Vagina (tissue), 2 donors: ENCODE data around the gene PRG3. TPM values are rescaled to one million over a fixed set of nuclear protein-coding genes. Genes with fewer than 3 reads are reported as not detected.

Experiments used
- DNase-seq, 2 donors: peaks; one replicate each; pipeline ENCODE4 v3.0.0-alpha.2; 2017; ENCODE audit errors: extremely low spot score in 2 of 2
- H3K27ac ChIP-seq: fragments of 200-600 bp; sonication (generic); one replicate; pipeline ENCODE4 v1.5.1; 2019
- H3K27me3 ChIP-seq: fragments of 200-600 bp; sonication (generic); one replicate; pipeline ENCODE4 v1.5.1; 2019
- H3K36me3 ChIP-seq, 2 donors: fragments of 200-600 bp; sonication (generic); one replicate each; pipeline ENCODE4 v1.5.1; 2017 to 2019
- H3K4me1 ChIP-seq: fragments of 200-600 bp; sonication (generic); one replicate; pipeline ENCODE4 v1.5.1; 2019
- H3K4me3 ChIP-seq, 2 donors: fragments of 200-600 bp; sonication (generic); 1 replicate in 1 of 2; 2 replicates in 1 of 2; pipeline ENCODE4 v1.5.1; 2016 to 2019
- H3K9me3 ChIP-seq: fragments of 200-600 bp; sonication (generic); one replicate; pipeline ENCODE4 v1.5.1; 2019
- POLR2A ChIP-seq, 2 donors: fragments of 450-650 bp; IDR thresholded peaks; one replicate each; pipeline ENCODE4 v1.6.1; 2017; ENCODE audit warnings: antibody characterized with exemption in 2 of 2, mild to moderate bottlenecking in 2 of 2, moderate library complexity in 2 of 2
- POLR2AphosphoS5 ChIP-seq, 2 donors: sonication (generic); formaldehyde crosslinking; IDR thresholded peaks; one replicate each; pipeline ENCODE4 v1.9.0; 2017; ENCODE audit warnings: antibody characterized with exemption in 2 of 2, mild to moderate bottlenecking in 2 of 2, low read depth in 1 of 2; ENCODE audit not compliant: insufficient read depth in 1 of 2
- intact Hi-C: fragments of 100-400 bp; cut with DNase I; formaldehyde crosslinking; loops from one replicate; pipeline ENCODE4 v1.15.1; 2023
- total RNA-seq: library from RNA; depleted of rRNA; stranded (reverse); fragments of >200 nt; gene quantifications from one replicate; pipeline ENCODE4 v1.2.3, GENCODE V29; 2016
- TF ChIP-seq, protein P1 (sequence below), 3 experiments: fragments of 450-650 bp in 2 of 3; fragments of 200-600 bp in 1 of 3; sonication (generic) in 1 of 3; IDR thresholded peaks; one replicate each; pipeline ENCODE4 v1.5.1; 2017 to 2019; ENCODE audit warnings: antibody characterized with exemption in 3 of 3, mild to moderate bottlenecking in 2 of 3, moderate library complexity in 2 of 3

The PRG3 gene
- total RNA-seq, 1 donor from 2014 or later = not detected

DNA sequence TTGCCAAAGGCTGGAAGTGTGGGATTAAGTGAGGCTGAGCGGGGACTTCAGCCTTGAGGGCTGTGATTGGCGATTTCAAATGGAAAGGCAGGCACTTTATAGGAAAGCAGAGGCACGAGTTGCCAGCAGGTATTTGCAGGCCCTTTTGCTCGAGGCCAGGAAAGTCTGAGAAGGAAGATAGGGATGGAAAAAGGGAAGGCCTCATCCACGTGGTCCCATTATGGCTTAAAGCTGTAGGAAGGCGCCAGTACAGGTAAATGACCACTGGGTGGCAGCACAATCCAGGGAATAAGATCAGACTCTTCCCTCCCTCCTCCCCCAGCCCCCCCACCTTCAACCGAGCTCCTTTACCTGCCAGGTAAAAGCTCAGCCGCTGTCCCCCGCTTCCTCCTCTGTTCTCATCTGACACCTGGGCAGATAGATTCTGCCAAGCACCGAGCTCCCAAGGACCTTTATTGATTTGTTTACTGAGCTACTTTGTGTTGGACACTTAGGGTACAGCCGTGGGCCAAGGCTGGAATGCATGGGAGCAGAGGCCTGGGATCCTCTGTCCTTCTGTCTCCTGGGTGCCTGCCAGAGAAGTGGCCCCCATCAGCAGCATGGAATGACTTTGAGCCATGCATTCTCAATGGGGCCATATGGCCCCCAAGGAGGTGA lies 35.3 kb downstream of the PRG3 start:
- intact Hi-C loops = loop anchor here (10.0 kb wide), 2 partner anchors 149 to 179 kb away; no protein-coding TSS in a partner anchor
- Histone ChIP-seq H3K27ac (no peak overlapping the region), H3K27me3 (no peaks in the 10 kb centered on the region), H3K36me3 (no peaks in the 10 kb centered on the region), H3K9me3 (no peaks in the 10 kb centered on the region), H3K4me1 (peaks cover 7% of the 10 kb centered on the region), H3K4me3 (no peak overlapping the region)
- DNase-seq = no peak
- TF ChIP-seq, protein P1, sequence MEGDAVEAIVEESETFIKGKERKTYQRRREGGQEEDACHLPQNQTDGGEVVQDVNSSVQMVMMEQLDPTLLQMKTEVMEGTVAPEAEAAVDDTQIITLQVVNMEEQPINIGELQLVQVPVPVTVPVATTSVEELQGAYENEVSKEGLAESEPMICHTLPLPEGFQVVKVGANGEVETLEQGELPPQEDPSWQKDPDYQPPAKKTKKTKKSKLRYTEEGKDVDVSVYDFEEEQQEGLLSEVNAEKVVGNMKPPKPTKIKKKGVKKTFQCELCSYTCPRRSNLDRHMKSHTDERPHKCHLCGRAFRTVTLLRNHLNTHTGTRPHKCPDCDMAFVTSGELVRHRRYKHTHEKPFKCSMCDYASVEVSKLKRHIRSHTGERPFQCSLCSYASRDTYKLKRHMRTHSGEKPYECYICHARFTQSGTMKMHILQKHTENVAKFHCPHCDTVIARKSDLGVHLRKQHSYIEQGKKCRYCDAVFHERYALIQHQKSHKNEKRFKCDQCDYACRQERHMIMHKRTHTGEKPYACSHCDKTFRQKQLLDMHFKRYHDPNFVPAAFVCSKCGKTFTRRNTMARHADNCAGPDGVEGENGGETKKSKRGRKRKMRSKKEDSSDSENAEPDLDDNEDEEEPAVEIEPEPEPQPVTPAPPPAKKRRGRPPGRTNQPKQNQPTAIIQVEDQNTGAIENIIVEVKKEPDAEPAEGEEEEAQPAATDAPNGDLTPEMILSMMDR (IDR thresholded peaks at IDR 0.05) = peak; percentile 23 to 67 (median 54)
- TF ChIP-seq POLR2AphosphoS5 (IDR thresholded peaks at IDR 0.05; ENCODE audit: insufficient read depth in 1 of 2, low read depth in 1 of 2) = no peak

DNA sequence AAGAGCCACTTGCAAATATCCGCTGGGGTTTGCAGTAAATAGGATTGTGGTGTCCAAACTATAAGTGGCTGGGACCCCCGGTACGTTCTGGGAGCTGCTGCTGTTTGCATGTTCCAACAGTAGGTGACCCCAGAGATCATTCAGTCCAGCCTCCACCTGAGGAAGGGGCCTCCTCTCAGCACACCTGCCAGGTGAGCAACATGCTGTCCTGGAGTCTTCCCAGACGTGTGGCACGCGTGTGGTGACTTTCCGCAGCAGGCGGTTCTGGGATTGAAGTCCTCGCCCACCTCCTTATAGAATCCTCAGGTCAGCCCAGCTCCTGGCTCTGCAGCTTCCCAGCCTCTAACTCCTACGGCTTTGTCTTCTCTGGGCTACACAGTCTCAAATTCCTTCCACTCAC lies 36.1 kb downstream of the PRG3 start:
- H3K4me1 ChIP-seq = peaks cover 6% of the 10 kb centered on the region
- no peak overlapping the region for H3K4me3 ChIP-seq
- no peaks in the 10 kb centered on the region for H3K27me3 ChIP-seq
- no peaks in the 10 kb centered on the region for H3K36me3 ChIP-seq
- no peak for DNase-seq
- H3K9me3 ChIP-seq = no peaks in the 10 kb centered on the region
- no peak overlapping the region for H3K27ac ChIP-seq
- intact Hi-C loops = loop anchor here (10.0 kb wide), 2 partner anchors 150 to 180 kb away; no protein-coding TSS in a partner anchor
- TF ChIP-seq, protein P1 (IDR thresholded peaks at IDR 0.05) = no peak
- TF ChIP-seq POLR2AphosphoS5 (IDR thresholded peaks at IDR 0.05; ENCODE audit: insufficient read depth in 1 of 2, low read depth in 1 of 2) (no peak), POLR2A (IDR thresholded peaks at IDR 0.05) (no peak)

DNA sequence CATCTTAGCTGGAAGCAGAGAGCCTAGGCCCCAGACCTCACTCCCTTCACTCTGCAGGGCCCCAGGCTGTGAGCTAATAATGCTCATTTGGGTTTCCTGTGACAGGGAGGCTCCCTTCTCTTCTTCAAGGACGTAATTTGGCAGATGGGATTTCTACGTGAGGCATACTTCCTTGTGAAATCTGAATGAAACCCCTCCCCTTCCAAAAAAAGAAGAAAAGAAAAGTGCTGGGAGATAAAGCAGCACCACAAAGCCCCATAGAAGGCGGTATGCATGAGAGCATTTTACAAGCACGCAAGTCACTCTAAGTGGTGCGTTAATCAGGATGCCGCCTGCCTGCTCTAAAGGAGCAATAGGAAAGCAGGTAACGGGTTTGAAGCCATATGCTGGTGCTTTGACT lies 37.1 kb downstream of the PRG3 start:
- Histone ChIP-seq H3K4me1 (no peaks in the 10 kb centered on the region), H3K9me3 (no peaks in the 10 kb centered on the region), H3K27me3 (no peaks in the 10 kb centered on the region), H3K27ac (no peak overlapping the region), H3K4me3 (no peak overlapping the region), H3K36me3 (no peaks in the 10 kb centered on the region)
- intact Hi-C loops = loop anchor here (10.0 kb wide), 2 partner anchors 151 to 181 kb away; no protein-coding TSS in a partner anchor
- no peak for TF ChIP-seq POLR2A (IDR thresholded peaks at IDR 0.05)
- TF ChIP-seq POLR2AphosphoS5 (IDR thresholded peaks at IDR 0.05; ENCODE audit: insufficient read depth in 1 of 2, low read depth in 1 of 2) = no peak
- TF ChIP-seq, protein P1 (IDR thresholded peaks at IDR 0.05) = no peak
- no peak for DNase-seq

DNA sequence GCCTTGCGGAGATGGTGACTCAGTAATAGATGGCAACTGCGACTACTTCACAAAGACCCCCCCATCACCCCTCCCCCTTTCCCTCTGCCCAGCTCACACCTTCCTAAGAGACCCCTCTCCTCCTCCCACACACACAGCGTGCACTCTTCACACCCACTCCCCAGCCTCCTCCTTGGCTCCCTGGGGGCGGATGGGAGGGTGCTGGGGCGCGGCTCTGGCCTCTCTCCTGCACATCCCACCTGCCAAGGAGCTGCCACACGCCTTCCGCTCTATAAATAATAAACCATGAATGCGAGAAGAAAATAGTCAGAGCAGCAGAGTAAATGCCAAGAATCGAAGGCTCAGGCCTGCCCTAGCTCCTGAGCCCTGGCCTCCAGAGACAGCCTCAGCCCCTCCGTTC lies 38.2 kb downstream of the PRG3 start:
- TF ChIP-seq, protein P1 (IDR thresholded peaks at IDR 0.05) = no peak
- TF ChIP-seq POLR2A (IDR thresholded peaks at IDR 0.05) (no peak), POLR2AphosphoS5 (IDR thresholded peaks at IDR 0.05; ENCODE audit: insufficient read depth in 1 of 2, low read depth in 1 of 2) (no peak)
- Histone ChIP-seq H3K9me3 (no peaks in the 10 kb centered on the region), H3K27me3 (no peaks in the 10 kb centered on the region), H3K4me3 (no peak overlapping the region), H3K4me1 (no peaks in the 10 kb centered on the region), H3K27ac (no peak overlapping the region), H3K36me3 (no peaks in the 10 kb centered on the region)
- intact Hi-C loops = loop anchor here (10.0 kb wide), 2 partner anchors 152 to 182 kb away; no protein-coding TSS in a partner anchor
- no peak for DNase-seq

DNA sequence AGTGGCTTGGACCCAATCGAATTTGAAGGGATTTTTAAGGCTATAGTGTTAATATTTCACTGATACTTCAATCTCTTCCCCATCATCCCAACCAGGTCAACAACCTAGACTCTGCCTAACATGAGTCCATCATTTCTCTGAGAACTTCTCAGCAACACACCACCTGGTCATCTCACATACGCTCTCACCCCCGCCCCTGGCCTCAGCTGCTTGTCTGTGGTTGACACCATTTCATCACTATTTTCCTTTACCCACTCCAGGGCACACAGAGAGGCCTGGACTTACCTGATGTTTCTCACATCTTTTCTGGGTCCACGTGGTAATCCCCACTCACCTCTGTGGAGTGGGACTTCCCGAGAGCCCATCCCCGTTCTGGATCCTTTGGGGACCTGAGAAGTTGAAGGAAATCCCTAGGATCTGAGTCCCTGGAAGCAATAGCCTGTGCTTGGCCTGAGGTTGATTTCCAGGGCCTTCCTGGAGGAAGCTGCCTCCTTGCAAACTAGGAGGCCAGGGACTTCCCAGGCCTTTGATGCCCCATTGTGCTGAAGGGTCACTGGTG lies 39.6 kb downstream of the PRG3 start:
- intact Hi-C loops = loop anchor here (10.0 kb wide), 2 partner anchors 153 to 183 kb away; no protein-coding TSS in a partner anchor
- Histone ChIP-seq H3K36me3 (no peaks in the 10 kb centered on the region), H3K4me3 (no peak overlapping the region), H3K27ac (no peak overlapping the region), H3K27me3 (no peaks in the 10 kb centered on the region), H3K9me3 (no peaks in the 10 kb centered on the region), H3K4me1 (peaks cover 4% of the 10 kb centered on the region)
- DNase-seq = no peak
- no peak for TF ChIP-seq POLR2A (IDR thresholded peaks at IDR 0.05)
- TF ChIP-seq, protein P1 (IDR thresholded peaks at IDR 0.05) = no peak
- TF ChIP-seq POLR2AphosphoS5 (IDR thresholded peaks at IDR 0.05; ENCODE audit: insufficient read depth in 1 of 2, low read depth in 1 of 2) = no peak
